HepG2 (cell line): Measurements from ENCODE around the gene SMARCA5. TPM values are rescaled to one million over a fixed set of nuclear protein-coding genes. Genes with fewer than 3 reads are reported as not detected.

ENCODE experiments used
- GATAD2A ChIP-seq: IDR thresholded peaks from 2 replicates; pipeline ENCODE4 v1.6.1; 2016
- GZF1 ChIP-seq: sonication (generic); formaldehyde crosslinking; IDR thresholded peaks from 2 replicates; pipeline ENCODE4 v1.5.1; 2020; ENCODE audit warnings: mild to moderate bottlenecking, missing genetic modification reagents
- HHEX ChIP-seq: IDR thresholded peaks from 2 replicates; pipeline ENCODE4 v1.6.1; 2016; ENCODE audit warnings: control low read depth
- IRF1 ChIP-seq: sonication (generic); formaldehyde crosslinking; IDR thresholded peaks from 2 replicates; pipeline ENCODE4 v1.4.0; 2020; ENCODE audit warnings: low read depth, mild to moderate bottlenecking, missing genetic modification reagents
- IRF9 ChIP-seq: sonication (generic); formaldehyde crosslinking; IDR thresholded peaks from 2 replicates; pipeline ENCODE4 v1.8.0; 2022; ENCODE audit warnings: missing genetic modification reagents, mild to moderate bottlenecking, borderline replicate concordance
- MAZ ChIP-seq, 2 experiments: sonication (generic) in 1 of 2; formaldehyde crosslinking in 1 of 2; IDR thresholded peaks; 2 replicates each; pipeline versions ENCODE4 v1.5.0 to v1.6.1; 2012 to 2020; ENCODE audit warnings: low read depth in 2 of 2, mild to moderate bottlenecking in 2 of 2, borderline replicate concordance in 1 of 2, improper control_type of control experiment in 1 of 2, low read length in 1 of 2, missing genetic modification reagents in 1 of 2, moderate library complexity in 1 of 2
- NFYB ChIP-seq: sonication (generic); formaldehyde crosslinking; IDR thresholded peaks from 2 replicates; pipeline ENCODE4 v1.4.0; 2020; ENCODE audit warnings: missing genetic modification reagents
- NR0B2 ChIP-seq: sonication (generic); formaldehyde crosslinking; IDR thresholded peaks from 2 replicates; pipeline ENCODE4 v1.4.0; 2020; ENCODE audit warnings: mild to moderate bottlenecking, missing genetic modification reagents
- PHF20 ChIP-seq: sonication (generic); formaldehyde crosslinking; IDR thresholded peaks from 2 replicates; pipeline ENCODE4 v1.5.0; 2020; ENCODE audit warnings: mild to moderate bottlenecking, missing genetic modification reagents
- POLR2G ChIP-seq: fragments of 200-400 bp; formaldehyde crosslinking; IDR thresholded peaks from 2 replicates; pipeline ENCODE4 v1.6.1; 2018; ENCODE audit warnings: mild to moderate bottlenecking, low read depth, low read length, moderate library complexity
- REL ChIP-seq: sonication (generic); formaldehyde crosslinking; conservative IDR thresholded peaks from 2 replicates; pipeline ENCODE4 v1.8.0; 2022; ENCODE audit warnings: mild to moderate bottlenecking, missing genetic modification reagents, moderate library complexity
- SIX4 ChIP-seq: sonication (generic); formaldehyde crosslinking; IDR thresholded peaks from 2 replicates; pipeline ENCODE4 v1.4.0; 2020; ENCODE audit warnings: missing genetic modification reagents
- TBX2 ChIP-seq: sonication (generic); formaldehyde crosslinking; IDR thresholded peaks from 2 replicates; pipeline ENCODE4 v1.5.0; 2020; ENCODE audit warnings: missing genetic modification reagents, mild to moderate bottlenecking, borderline replicate concordance
- TFDP2 ChIP-seq: sonication (generic); formaldehyde crosslinking; IDR thresholded peaks from 2 replicates; pipeline ENCODE4 v1.4.0; 2020; ENCODE audit warnings: missing genetic modification reagents
- ZBTB49 ChIP-seq: sonication (generic); formaldehyde crosslinking; IDR thresholded peaks from 2 replicates; pipeline ENCODE4 v1.4.0; 2020; ENCODE audit warnings: missing genetic modification reagents, borderline replicate concordance
- ZNF121 ChIP-seq: sonication (generic); formaldehyde crosslinking; IDR thresholded peaks from 2 replicates; pipeline ENCODE4 v1.5.0; 2020; ENCODE audit warnings: mild to moderate bottlenecking, missing genetic modification reagents
- ZNF256 ChIP-seq: sonication (generic); formaldehyde crosslinking; conservative IDR thresholded peaks from 2 replicates; pipeline ENCODE4 v1.4.0; 2020; ENCODE audit warnings: missing genetic modification reagents
- ZNF331 ChIP-seq: sonication (generic); formaldehyde crosslinking; IDR thresholded peaks from 2 replicates; pipeline ENCODE4 v1.4.0; 2020; ENCODE audit warnings: missing genetic modification reagents
- ZNF703 ChIP-seq: sonication (generic); formaldehyde crosslinking; IDR thresholded peaks from 2 replicates; pipeline ENCODE4 v1.5.1; 2020; ENCODE audit warnings: missing genetic modification reagents, mild to moderate bottlenecking, moderate library complexity, borderline replicate concordance
- ZNF761 ChIP-seq: sonication (generic); formaldehyde crosslinking; conservative IDR thresholded peaks from 2 replicates; pipeline ENCODE4 v1.4.0; 2020; ENCODE audit warnings: mild to moderate bottlenecking, missing genetic modification reagents
- polyA plus RNA-seq, 8 experiments: library from polyadenylated mRNA; depleted of rRNA in 3 of 8; stranded (reverse) in 7 of 8; unstranded in 1 of 8; fragments of >200 nt; fragmentation: Illumina TruSeq in 4 of 8; extraction: Trizol in 4 of 8; gene quantifications; 2 replicates each; pipeline versions ENCODE4 v1.2.1 to v1.2.3, GENCODE V29; 2011 to 2016; ENCODE audit warnings: low read depth in 4 of 8, missing spikeins in 1 of 8, mixed read lengths in 1 of 8; ENCODE audit not compliant: insufficient read depth in 1 of 8
- total RNA-seq, 5 experiments: library from RNA; depleted of rRNA; stranded (reverse); fragments of >200 nt; fragmentation: Illumina TruSeq; extraction: Trizol; gene quantifications; 2 replicates each; pipeline ENCODE4 v1.2.3, GENCODE V29; 2016; ENCODE audit warnings: low read depth in 1 of 5

SMARCA5 gene
- total and polyA plus RNA-seq, 2 of the 13 experiments (the other 11 are each of a cell fraction or from before 2014, with no cell fraction given), result 7.0 to 37.5 TPM

- TF ChIP-seq ZNF331 (CRISPR knock-in tag) (peak; percentile 41; the same call in 1 of the 2 replicates), ZNF761 (CRISPR knock-in tag) (no peak), TFDP2 (CRISPR knock-in tag) (0 out of 2 replicates have a peak, but pooled peaks have one; percentile 49), PHF20 (CRISPR knock-in tag) (peak; percentile 66), HHEX (CRISPR knock-in tag) (no peak), TBX2 (CRISPR knock-in tag) (0 out of 2 replicates have a peak, but pooled peaks have one; percentile 51), GATAD2A (CRISPR knock-in tag) (no peak; the same call in 1 of the 2 replicates), IRF1 (CRISPR knock-in tag) (no peak), ZBTB49 (no peak), POLR2G (peak; percentile 59), GZF1 (CRISPR knock-in tag) (peak; percentile 74; the same call in 1 of the 2 replicates), REL (CRISPR knock-in tag) (0 out of 2 replicates have a peak, but pooled peaks have one; percentile 48), IRF9 (CRISPR knock-in tag) (0 out of 2 replicates have a peak, but pooled peaks have one; percentile 19), ZNF121 (CRISPR knock-in tag) (no peak), ZNF703 (CRISPR knock-in tag) (no peak), MAZ (IDR thresholded peaks at IDR 0.05; ENCODE audit: borderline replicate concordance, low read depth, low read length) (no peak), MAZ (CRISPR knock-in tag; IDR thresholded peaks at IDR 0.05; ENCODE audit: low read depth) (peak; percentile 17; the same call in 1 of the 2 replicates), SIX4 (CRISPR knock-in tag) (no peak), ZNF256 (0 out of 2 replicates have a peak, but pooled peaks have one; percentile 20), NR0B2 (CRISPR knock-in tag) (no peak), NFYB (CRISPR knock-in tag) (peak; percentile 12; the same call in 1 of the 2 replicates)
These were observed 45.6 kb downstream of the SMARCA5 start (continued) for GRCh38 chr4:143558823-143559756.
